Mononuclear cell (primary cell): ENCODE results near the gene NSD2. TPM values are rescaled to one million over a fixed set of nuclear protein-coding genes. Genes with fewer than 3 reads are reported as not detected.
"Not testable (repeated sequence)": the region's sequence is repeated elsewhere in the genome, so short reads cannot be mapped to it uniquely, and the experiment has no call there.

Experiments
- H3K27me3 ChIP-seq: 2 replicates; pipeline ENCODE4 v1.6.0; 2011; ENCODE audit warnings: low read length, control low read depth; ENCODE audit not compliant: insufficient read depth
- H3K4me1 ChIP-seq: 2 replicates; pipeline ENCODE4 v1.5.1; 2011; ENCODE audit warnings: mild to moderate bottlenecking, low read length, control low read depth; ENCODE audit not compliant: insufficient read depth
- H3K4me3 ChIP-seq: 2 replicates; pipeline ENCODE4 v1.5.1; 2011; ENCODE audit warnings: mild to moderate bottlenecking, low read length, moderate library complexity
- H3K9me3 ChIP-seq: 2 replicates; pipeline ENCODE4 v1.5.1; 2011; ENCODE audit warnings: low read depth, mild to moderate bottlenecking, control low read depth, low read length
- total RNA-seq: library from RNA; depleted of rRNA; stranded (reverse); fragments of >200 nt; gene quantifications from one replicate; pipeline ENCODE4 v1.2.3, GENCODE V29; 2012

Gene NSD2
- total RNA-seq, 1 donor = 45.3 TPM

DNA sequence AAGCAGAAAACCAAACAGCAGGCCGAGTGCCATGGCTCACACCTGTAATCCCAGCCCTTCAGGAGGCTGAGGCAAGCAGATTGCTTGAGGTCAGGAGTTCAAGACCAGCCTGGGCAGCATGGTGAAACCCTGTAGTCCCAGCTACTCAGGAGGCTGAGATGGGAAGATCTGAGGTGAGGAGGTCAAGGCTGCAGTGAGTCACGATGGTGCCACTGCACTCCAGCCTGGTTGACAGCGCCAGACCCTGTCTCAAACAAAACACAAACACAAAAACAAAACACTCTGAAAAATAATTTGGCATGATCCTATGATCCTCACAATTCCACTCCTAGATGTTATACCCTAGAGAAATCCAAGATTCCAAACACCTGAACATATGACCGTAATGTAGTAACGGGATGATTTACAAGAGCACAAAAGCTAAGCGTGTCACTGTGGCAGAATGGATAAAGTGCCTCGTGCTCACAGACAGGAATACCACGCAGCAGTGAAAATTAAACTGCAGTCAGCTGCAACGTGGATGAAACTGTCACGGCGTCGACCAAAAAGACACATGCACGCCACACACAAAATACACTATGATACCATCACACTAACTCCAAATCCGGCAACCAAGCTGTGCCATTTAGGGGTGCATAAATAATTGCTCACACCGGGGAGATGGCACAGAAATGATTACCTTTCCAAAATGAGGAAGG, 135.9 kb downstream of the NSD2 start:
- Histone ChIP-seq H3K9me3 (no peaks in the 10 kb centered on the region), H3K4me1 (peaks cover 40% of the 10 kb centered on the region), H3K27me3 (no peaks in the 10 kb centered on the region), H3K4me3 (no peak overlapping the region)

DNA sequence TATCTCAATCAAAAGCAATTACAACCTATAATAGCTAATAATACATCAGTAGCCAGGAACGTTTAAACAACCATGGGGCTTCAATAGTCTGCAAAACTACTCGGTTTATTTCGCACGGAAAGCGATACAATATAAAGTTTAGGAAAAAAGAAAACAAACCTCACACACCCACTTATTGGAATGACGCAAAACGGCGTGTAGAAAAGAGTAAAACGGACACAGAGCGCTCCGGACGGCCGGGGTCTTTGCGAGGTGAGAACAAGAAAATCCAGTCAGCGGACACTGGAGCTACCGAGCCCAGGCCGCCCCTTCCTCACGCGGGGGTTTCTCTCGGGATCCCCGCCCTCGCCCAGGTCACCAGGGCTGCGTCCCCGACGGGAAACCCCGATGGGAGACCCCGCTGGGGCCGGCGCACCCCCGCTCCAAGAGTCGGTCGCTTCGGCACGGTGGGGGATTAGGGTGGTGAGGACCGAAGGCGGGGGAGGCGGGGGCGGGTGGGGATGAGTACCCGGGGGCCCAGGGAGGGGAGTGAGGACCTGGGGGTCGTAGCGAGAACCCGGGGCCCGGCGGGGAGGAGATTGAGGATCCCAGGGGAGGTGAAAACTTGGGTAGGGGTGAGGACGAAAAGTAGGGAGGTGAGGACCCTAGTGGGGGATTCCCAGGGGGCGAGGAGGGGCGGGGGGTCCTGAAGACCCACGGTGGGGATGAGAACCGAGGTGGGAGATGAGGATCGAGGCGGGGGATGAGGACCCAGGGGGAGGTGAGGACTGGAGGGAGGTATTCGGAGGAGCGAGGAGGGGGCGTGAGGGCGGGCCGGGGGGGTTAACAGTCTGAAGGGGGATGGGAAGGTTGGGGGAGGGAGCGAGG, 136.8 kb downstream of the NSD2 start:
- Histone ChIP-seq H3K4me3 (peak overlapping the region; percentile 86), H3K9me3 (no peaks in the 10 kb centered on the region), H3K27me3 (no peaks in the 10 kb centered on the region), H3K4me1 (peaks cover 43% of the 10 kb centered on the region)

GRCh38 chr4:2008671-2008920, 137.4 kb downstream of the NSD2 start:
- Histone ChIP-seq H3K27me3 (no peaks in the 10 kb centered on the region), H3K4me1 (peaks cover 43% of the 10 kb centered on the region), H3K9me3 (no peaks in the 10 kb centered on the region), H3K4me3 (peak overlapping the region; percentile 86)

- peak within 1 kb of the TSS; percentile 86 for H3K4me3 ChIP-seq
- peaks cover 43% of the 10 kb centered on the region for H3K4me1 ChIP-seq
- H3K9me3 ChIP-seq = no peaks in the 10 kb centered on the region
Measured at GRCh38 chr4:2008921-2009650, 137.9 kb downstream of the NSD2 start, which contains the start of gene NELFA. Gene NELFA (minus strand): TSS chr4:2008974. CDS start chr4:2008959, 15 bp downstream.

DNA sequence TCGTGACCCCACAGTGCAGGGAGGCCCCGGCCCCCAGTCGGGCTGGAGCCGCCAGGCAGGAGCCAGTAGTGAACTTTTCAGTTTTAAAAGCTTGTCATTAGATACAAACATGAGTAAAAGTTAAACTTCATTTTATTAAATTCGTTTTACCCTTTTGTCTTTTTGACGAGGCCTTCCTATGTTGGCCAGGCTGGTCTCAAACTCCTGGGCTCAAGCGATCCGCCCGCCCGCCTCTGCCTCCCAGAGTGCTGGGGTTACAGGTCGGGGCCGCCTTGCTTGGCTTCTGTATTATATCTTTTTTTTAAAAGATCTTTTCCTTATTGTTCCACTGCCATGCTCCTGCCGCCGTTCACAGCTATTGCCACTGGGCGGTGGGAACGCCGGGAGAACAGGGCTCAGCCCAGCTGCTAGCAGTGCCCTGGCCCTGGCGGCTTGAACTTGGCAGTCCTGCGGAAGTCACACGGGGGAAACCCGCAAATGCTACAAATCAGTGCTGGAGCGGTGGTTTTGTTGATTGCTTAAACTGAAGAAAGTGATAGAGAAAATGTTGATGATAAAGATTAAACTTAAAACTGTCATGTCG, 138.5 kb downstream of the NSD2 start:
- Histone ChIP-seq H3K4me3 (peak overlapping the region; percentile 86), H3K9me3 (no peaks in the 10 kb centered on the region), H3K4me1 (peaks cover 43% of the 10 kb centered on the region), H3K27me3 (no peaks in the 10 kb centered on the region)

More at GRCh38 chr4:2008921-2009650, 137.9 kb downstream of the NSD2 start, which contains the start of gene NELFA:
- no peaks in the 10 kb centered on the region for H3K27me3 ChIP-seq

- H3K9me3 ChIP-seq = no peaks in the 10 kb centered on the region
Measured at GRCh38 chr4:2011583-2011982, 140.4 kb downstream of the NSD2 start.

DNA sequence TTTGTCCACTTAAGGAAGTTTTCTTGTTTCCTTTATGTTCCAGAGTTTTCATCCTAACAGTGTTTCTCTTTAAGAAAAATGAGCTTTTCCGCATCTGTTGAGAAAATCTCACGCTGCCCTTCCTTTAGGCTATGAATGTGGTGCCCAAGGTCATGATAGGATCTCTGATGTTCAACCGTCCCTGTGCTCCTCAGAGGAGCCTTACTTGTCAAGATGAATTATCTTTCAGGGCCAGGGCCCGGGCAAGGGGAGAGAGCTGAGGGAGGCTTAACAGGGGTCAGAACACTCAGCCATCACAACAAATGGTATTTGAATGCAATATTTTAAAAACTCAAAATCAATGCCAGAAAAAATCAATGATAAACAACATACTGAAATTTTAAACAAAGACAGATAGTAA, 143.8 kb downstream of the NSD2 start:
- Histone ChIP-seq H3K27me3 (peaks cover 6% of the 10 kb centered on the region), H3K9me3 (no peaks in the 10 kb centered on the region), H3K4me3 (no peak overlapping the region), H3K4me1 (peaks cover 24% of the 10 kb centered on the region)

More at GRCh38 chr4:2011583-2011982, 140.4 kb downstream of the NSD2 start:
- H3K4me3 ChIP-seq = no peak overlapping the region
- peaks cover 43% of the 10 kb centered on the region for H3K4me1 ChIP-seq
- H3K27me3 ChIP-seq = no peaks in the 10 kb centered on the region

- peaks cover 29% of the 10 kb centered on the region for H3K27me3 ChIP-seq
- H3K9me3 ChIP-seq, H3K4me1 ChIP-seq, H3K4me3 ChIP-seq: not testable (repeated sequence)
Measured at GRCh38 chr4:2021358-2022018, 150.3 kb downstream of the NSD2 start.

GRCh38 chr4:2024683-2025082, 153.5 kb downstream of the NSD2 start:
- H3K4me3 ChIP-seq = no peak overlapping the region
- no peaks in the 10 kb centered on the region for H3K4me1 ChIP-seq
- H3K27me3 ChIP-seq = peaks cover 24% of the 10 kb centered on the region
- no peaks in the 10 kb centered on the region for H3K9me3 ChIP-seq

DNA sequence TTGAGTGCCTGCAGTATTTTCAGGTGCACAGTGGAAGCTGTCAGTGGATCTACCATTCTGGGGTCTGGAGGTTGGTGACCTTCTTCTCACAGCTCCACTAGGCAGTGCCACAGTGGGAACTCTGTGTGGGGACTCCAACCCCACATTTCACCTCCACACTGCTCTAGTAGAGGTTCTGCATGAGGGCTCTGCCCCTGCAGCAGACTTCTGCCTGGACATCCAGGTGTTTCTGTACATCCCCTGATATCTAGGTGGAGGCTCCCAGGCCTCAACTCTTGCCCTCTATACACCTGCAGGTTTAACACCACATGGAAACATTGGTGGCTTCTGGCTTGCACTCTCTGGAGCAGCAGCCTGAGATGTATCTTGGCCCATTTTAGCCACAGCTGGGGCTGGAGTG, 154.6 kb downstream of the NSD2 start:
- H3K4me1 ChIP-seq = no peaks in the 10 kb centered on the region
- H3K9me3 ChIP-seq = no peaks in the 10 kb centered on the region
- H3K27me3 ChIP-seq = peaks cover 23% of the 10 kb centered on the region
- H3K4me3 ChIP-seq = no peak overlapping the region

DNA sequence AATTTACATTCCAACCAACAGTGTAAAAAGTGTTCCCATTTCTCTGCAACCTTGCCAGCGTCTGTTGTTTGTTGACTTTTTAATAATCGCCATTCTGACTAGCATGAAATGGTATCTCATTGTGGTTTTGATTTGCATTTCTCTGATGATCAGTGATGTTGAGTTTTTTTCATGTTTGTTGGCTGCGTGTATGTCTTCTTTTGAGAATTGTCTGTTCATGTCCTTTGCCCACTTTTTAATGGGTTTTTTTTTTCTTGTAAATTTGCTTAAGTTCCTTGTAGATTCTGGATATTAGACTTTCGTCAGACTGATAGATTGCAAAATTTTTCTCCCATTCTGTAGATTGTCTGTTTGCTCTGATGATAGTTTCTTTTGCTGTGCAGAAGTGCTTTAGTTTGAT, 155.9 kb downstream of the NSD2 start:
- not testable (repeated sequence) for H3K27me3 ChIP-seq, H3K4me1 ChIP-seq

GRCh38 chr4:2031161-2031560, 160.0 kb downstream of the NSD2 start:
- H3K4me1 ChIP-seq, H3K27me3 ChIP-seq, H3K4me3 ChIP-seq, H3K9me3 ChIP-seq: not testable (repeated sequence)

More for the DNA sequence above, 155.9 kb downstream of the NSD2 start:
- H3K4me3 ChIP-seq, H3K9me3 ChIP-seq: not testable (repeated sequence)
